SK-N-SH (cell line): ENCODE results near the gene RPL10L.

Source experiments
- FOXJ3 ChIP-seq: sonication (generic); formaldehyde crosslinking; IDR thresholded peaks from 2 replicates; pipeline ENCODE4 v1.5.1; 2020; ENCODE audit warnings: mild to moderate bottlenecking, missing genetic modification reagents
- IRF3 ChIP-seq: fragments of 150-350 bp; IDR thresholded peaks from 2 replicates; pipeline ENCODE4 v1.6.1; 2016; ENCODE audit warnings: mild to moderate bottlenecking, low read depth, low read length
- POLR2AphosphoS5 ChIP-seq: IDR thresholded peaks from 2 replicates; pipeline ENCODE4 v1.6.1; 2012; ENCODE audit warnings: low read depth, low read length
- RCOR1 ChIP-seq: fragments of 150-350 bp; IDR thresholded peaks from 2 replicates; pipeline ENCODE4 v1.6.1; 2017; ENCODE audit warnings: antibody characterized with exemption, low read length
- SMC3 ChIP-seq: IDR thresholded peaks from 2 replicates; pipeline ENCODE4 v1.6.1; 2012; ENCODE audit warnings: low read depth, low read length, improper control_type of control experiment
- TCF12 ChIP-seq: IDR thresholded peaks from 2 replicates; pipeline ENCODE4 v1.4.0; 2012
- TF ChIP-seq, protein P1 (sequence below): fragments of 200-600 bp; sonication (generic); IDR thresholded peaks from 2 replicates; pipeline ENCODE4 v1.6.1; 2017; ENCODE audit warnings: antibody characterized with exemption, mild to moderate bottlenecking, moderate library complexity

DNA sequence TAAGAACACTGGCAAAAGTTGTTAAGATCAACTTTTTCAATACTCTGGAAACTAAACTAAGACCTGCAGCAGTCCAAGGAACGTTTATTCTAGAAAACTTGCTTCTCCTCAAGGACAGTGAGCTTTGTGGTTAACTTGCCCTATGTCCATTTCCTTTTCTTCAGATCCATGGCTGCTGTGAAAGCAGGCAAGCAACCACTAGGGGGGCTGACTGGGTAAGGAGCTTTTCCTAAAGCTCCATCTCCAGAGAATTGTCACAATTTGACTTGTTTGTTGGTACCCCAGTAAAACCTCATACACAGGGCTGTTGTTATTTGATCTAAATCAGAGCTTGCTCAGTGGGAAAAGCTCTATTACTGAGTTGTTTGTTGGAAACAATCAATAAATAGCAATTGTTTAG is 10.1 kb upstream of the RPL10L start:
- TF ChIP-seq, protein P1, sequence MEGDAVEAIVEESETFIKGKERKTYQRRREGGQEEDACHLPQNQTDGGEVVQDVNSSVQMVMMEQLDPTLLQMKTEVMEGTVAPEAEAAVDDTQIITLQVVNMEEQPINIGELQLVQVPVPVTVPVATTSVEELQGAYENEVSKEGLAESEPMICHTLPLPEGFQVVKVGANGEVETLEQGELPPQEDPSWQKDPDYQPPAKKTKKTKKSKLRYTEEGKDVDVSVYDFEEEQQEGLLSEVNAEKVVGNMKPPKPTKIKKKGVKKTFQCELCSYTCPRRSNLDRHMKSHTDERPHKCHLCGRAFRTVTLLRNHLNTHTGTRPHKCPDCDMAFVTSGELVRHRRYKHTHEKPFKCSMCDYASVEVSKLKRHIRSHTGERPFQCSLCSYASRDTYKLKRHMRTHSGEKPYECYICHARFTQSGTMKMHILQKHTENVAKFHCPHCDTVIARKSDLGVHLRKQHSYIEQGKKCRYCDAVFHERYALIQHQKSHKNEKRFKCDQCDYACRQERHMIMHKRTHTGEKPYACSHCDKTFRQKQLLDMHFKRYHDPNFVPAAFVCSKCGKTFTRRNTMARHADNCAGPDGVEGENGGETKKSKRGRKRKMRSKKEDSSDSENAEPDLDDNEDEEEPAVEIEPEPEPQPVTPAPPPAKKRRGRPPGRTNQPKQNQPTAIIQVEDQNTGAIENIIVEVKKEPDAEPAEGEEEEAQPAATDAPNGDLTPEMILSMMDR, result peak; percentile 35; the same call in 1 of the 2 replicates
- TF ChIP-seq TCF12 (no peak), POLR2AphosphoS5 (no peak), RCOR1 (no peak), IRF3 (no peak), FOXJ3 (CRISPR knock-in tag) (no peak), SMC3 (no peak)
